GM18507 (cell line): ENCODE results near the gene MTHFD1L.
"Not testable (repeated sequence)": the region's sequence is repeated elsewhere in the genome, so short reads cannot be mapped to it uniquely, and the experiment has no call there.

Experiments used
- DNase-seq: peaks from one replicate; pipeline ENCODE4 v3.0.0; 2011; ENCODE audit warnings: low read depth; ENCODE audit not compliant: insufficient read length; ENCODE audit errors: extremely low spot score
- FAIRE-seq: peaks from 2 replicates; lab custom pipeline; 2011; peaks lifted over from hg19 to GRCh38; lab: Jason Lieb, UNC

MTHFD1L gene

GRCh38 chr6:151096691-151097606 lies 231.4 kb downstream of the MTHFD1L start:
- FAIRE-seq (no peak), DNase-seq (no peak)

GRCh38 chr6:151098166-151098565 lies 232.7 kb downstream of the MTHFD1L start:
- DNase-seq, result no peak
- no peak for FAIRE-seq

- no peak for DNase-seq
- FAIRE-seq, result no peak
Observed at GRCh38 chr6:151100326-151100725, 234.8 kb downstream of the MTHFD1L start.

DNA sequence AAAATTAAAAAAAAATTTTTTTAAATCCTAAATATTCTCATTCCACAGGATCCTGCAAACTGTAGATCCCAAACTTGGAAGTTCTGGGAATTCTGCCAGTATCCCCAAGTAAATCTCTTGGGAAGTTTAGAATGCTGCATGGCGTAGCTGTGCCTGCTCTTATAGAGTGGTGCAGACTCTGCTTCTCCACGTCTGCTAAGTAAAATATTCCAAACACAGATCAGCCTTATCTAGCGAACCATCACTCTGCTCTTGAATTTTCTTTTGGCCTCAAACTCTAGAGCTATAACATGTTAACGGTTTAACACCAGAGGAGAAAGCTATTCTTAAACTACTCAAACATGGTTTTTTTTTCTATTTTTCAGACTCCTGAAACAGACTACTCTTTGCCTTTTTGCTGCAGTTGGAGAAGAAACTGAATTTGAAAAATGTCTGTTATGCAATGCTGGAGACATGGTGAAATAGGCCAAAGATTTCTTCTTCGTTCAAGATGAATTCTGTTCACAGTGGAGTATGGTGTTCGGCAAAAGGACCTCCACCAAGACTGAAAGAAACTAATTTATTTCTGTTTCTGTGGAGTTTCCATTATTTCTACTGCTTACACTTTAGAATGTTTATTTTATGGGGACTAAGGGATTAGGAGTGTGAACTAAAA lies 235.8 kb downstream of the MTHFD1L start:
- no peak for FAIRE-seq
- no peak for DNase-seq

- FAIRE-seq (no peak), DNase-seq (no peak)
Observed at GRCh38 chr6:151101816-151102694, 236.6 kb downstream of the MTHFD1L start.

GRCh38 chr6:151103266-151103665 lies 237.8 kb downstream of the MTHFD1L start:
- DNase-seq (no peak), FAIRE-seq (no peak)

GRCh38 chr6:151107897-151108427 lies 242.5 kb downstream of the MTHFD1L start:
- DNase-seq, result no peak
- no peak for FAIRE-seq

DNA sequence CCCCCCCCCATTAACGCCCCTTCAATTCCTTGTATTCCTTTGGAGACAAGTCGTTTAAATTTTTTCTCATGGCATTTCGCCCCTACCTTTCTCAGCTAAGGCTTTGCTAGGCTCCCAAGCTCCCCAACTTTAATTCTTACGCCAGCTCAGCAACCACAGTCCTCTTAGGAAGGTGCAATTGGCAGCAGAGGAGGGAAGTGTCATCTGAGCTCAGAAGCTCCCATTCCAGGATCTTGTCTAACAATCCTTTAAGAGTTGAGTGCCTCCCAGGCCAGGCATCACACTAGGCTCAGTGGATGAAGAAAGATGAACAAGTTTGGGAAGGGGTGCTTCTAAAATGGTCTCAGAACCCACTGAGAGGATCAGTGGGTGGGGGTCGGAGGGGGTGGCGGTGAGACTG lies 243.0 kb downstream of the MTHFD1L start:
- no peak for FAIRE-seq
- no peak for DNase-seq

DNA sequence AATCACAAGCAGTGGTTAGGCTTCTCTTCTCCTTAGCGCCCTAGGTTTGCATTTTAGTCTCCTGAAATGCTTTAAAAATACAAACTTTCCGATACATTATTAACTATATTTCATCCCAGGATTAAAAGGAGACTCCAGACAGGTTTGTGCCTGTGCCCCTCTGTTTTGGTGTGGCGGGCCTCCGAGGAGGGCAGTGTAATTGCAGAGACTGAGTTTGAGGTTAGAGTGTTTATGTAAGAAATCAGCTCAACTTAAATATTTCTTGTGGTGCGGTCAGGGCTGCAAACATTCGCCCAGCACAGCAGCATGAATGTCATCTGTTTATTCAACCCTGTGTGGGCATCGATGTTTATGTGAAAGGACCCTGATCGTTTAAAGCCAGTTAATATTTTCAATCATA lies 243.9 kb downstream of the MTHFD1L start:
- DNase-seq (no peak), FAIRE-seq (no peak)

DNA sequence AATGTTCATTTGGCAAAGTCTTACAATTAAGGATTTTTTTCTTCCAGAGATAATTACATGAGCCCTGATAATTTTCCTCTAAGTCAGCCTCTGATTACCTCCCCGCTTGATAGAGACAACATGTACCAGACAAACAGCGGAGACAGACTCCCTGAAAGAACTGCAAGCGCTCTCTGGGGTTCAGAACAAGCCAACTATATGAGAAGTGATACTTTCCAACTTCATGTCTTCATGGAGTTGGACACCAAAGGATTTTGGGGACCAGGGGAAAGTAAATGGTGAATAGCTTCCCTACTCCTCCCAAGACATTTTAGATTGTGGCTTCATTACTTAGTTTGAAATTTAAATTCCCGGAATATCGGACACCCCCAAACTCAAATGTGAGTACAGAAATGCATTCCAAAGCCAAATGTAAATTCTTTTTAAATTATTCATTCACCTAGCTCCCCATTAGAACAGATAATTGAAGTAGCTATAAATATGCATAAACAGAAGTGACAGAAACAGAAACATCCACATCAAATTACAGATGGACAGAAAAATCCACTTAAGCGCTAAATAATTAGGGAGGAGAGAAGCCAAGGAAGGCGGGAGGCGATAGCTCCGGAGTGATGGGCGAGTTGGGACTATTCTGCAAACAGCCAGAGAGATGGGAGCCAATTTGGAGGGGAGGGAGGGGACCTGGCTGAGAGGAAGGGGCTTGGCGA lies 244.5 kb downstream of the MTHFD1L start:
- no peak for FAIRE-seq
- DNase-seq, result no peak

- DNase-seq (no peak), FAIRE-seq (no peak)
Observed at GRCh38 chr6:151110576-151110905, 245.0 kb downstream of the MTHFD1L start.

DNA sequence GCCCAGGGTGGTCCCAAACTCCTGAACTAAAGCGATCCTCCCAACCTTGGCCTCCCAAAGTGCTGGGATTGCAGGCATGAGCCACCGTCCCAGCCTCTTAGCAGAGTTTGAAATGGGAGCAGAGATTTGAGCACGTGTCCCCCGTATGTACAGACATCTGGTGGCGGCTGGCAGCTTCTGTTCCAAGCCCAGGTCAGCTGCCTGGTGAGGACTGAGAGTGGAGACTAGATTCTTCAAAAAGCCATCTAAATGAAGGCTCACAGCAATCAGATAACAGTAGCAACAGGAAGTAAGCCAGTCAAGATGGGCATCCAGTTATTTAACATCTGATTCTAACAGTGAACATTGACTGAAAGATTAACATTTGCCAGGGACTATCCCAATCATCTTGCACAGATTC lies 246.2 kb downstream of the MTHFD1L start:
- FAIRE-seq (no peak), DNase-seq (no peak)

GRCh38 chr6:151112130-151112529 lies 246.6 kb downstream of the MTHFD1L start:
- DNase-seq (no peak), FAIRE-seq (no peak)

- FAIRE-seq, DNase-seq: not testable (repeated sequence)
Observed at GRCh38 chr6:151112884-151113283, 247.4 kb downstream of the MTHFD1L start.

DNA sequence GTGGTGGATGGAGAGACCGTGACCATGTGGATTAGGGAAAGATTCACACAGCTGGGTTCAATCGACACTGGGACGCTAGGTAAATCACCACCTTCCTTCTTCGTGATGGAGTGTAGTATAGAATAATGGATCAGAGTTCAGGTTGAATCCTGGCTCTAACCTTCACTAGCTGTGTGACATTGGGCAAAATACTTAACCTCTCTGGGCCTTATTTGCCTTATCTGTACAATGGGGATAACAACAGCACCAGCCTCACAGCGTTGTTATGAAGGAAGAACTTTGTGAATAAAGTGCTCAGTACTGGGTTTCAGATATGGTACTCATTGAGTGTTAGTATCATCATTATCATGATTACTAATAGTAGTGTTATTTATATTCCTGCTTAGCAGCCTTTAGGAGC lies 248.1 kb downstream of the MTHFD1L start:
- DNase-seq (no peak), FAIRE-seq (no peak)

- FAIRE-seq, result no peak
- no peak for DNase-seq
Observed at GRCh38 chr6:151118461-151119123, 253.1 kb downstream of the MTHFD1L start.

DNA sequence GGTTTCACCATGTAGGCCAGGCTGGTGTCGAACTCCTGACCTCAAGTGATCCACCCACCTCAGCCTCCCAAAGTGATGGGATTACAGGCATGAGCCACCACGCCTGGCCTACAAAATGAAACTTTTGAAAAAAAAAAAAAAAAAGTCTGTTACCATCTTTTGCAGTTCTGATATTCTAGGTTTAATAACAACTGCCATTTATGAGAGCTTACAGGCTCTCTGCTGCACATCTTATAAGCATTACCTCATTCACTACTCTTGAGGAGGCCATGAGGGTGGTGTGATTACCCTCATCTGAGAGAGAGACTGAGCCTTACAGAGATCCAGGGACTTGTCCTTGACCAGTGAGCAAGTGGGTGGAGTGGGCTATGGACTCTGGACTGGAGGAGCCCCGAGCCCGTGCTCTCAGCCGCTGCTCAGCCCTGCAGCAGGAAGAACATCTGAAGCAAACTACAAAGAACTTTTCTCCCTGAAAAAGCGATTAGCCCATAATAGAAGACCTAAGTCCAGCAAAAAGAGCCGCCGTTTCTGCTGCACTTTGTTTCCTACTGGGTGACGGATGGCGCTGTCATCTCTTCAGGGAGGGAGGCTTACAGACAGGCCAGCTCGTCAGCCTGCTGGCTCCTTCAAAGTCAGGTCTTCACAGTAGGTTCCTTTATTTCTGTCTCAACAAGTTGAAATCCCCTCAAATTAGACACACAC lies 254.5 kb downstream of the MTHFD1L start:
- FAIRE-seq, result no peak
- no peak for DNase-seq

GRCh38 chr6:151121900-151122299 lies 256.4 kb downstream of the MTHFD1L start:
- DNase-seq (no peak), FAIRE-seq (no peak)
